ENCODE results near the gene SESN1.
"Not testable (repeated sequence)": the region's sequence is repeated elsewhere in the genome, so short reads cannot be mapped to it uniquely, and the experiment has no call there.

SESN1 gene

GRCh38 chr6:109118337-109118736, 23.7 kb upstream of the SESN1 start:
- TF ChIP-seq ZNF8 (CRISPR knock-in tag; IDR thresholded peaks at IDR 0.05), result no peak
- TF ChIP-seq TCF4 (CRISPR knock-in tag; IDR thresholded peaks at IDR 0.05; ENCODE audit: borderline replicate concordance), result peak; percentile 12; the same call in 1 of the 2 replicates
- ATAC-seq, result no peak

- no peak for ATAC-seq
- TF ChIP-seq CREB5 (CRISPR knock-in tag; IDR thresholded peaks at IDR 0.05; ENCODE audit: low read depth) (no peak), ZNF8 (CRISPR knock-in tag; IDR thresholded peaks at IDR 0.05) (no peak)
Measured at GRCh38 chr6:109117346-109118035, 22.8 kb upstream of the SESN1 start.

- not testable (repeated sequence) for ATAC-seq
Measured at GRCh38 chr6:109112663-109113062, 18.0 kb upstream of the SESN1 start.

GRCh38 chr6:109109663-109110062, 15.0 kb upstream of the SESN1 start:
- not testable (repeated sequence) for ATAC-seq

GRCh38 chr6:109105681-109106080, 11.0 kb upstream of the SESN1 start:
- ATAC-seq, result no peak
- no peak for TF ChIP-seq CSDC2 (CRISPR knock-in tag; IDR thresholded peaks at IDR 0.05)
- no peak for TF ChIP-seq ESRRG (CRISPR knock-in tag; IDR thresholded peaks at IDR 0.05)
- TF ChIP-seq CREB5 (CRISPR knock-in tag; IDR thresholded peaks at IDR 0.05; ENCODE audit: low read depth), result no peak
- TF ChIP-seq ZFP3 (CRISPR knock-in tag; IDR thresholded peaks at IDR 0.05), result no peak
- no peak for TF ChIP-seq SNAI2 (CRISPR knock-in tag; IDR thresholded peaks at IDR 0.05)
- TF ChIP-seq ZFP30 (CRISPR knock-in tag; IDR thresholded peaks at IDR 0.05), result no peak
- TF ChIP-seq PATZ1 (CRISPR knock-in tag; IDR thresholded peaks at IDR 0.05; ENCODE audit: borderline replicate concordance), result no peak
- TF ChIP-seq TOX (CRISPR knock-in tag; IDR thresholded peaks at IDR 0.05; ENCODE audit: borderline replicate concordance), result no peak
- no peak for TF ChIP-seq ZNF565 (CRISPR knock-in tag; conservative IDR thresholded peaks at IDR 0.05; ENCODE audit: low read depth)
- TF ChIP-seq OSR1 (CRISPR knock-in tag; IDR thresholded peaks at IDR 0.05), result no peak
- no peak for TF ChIP-seq BACH2 (CRISPR knock-in tag; IDR thresholded peaks at IDR 0.05; ENCODE audit: borderline replicate concordance)
- TF ChIP-seq ZNF70 (CRISPR knock-in tag; IDR thresholded peaks at IDR 0.05), result no peak
- no peak for TF ChIP-seq GLIS3 (CRISPR knock-in tag; IDR thresholded peaks at IDR 0.05)
- TF ChIP-seq PPARA (CRISPR knock-in tag; IDR thresholded peaks at IDR 0.05; ENCODE audit: borderline replicate concordance), result no peak
- TF ChIP-seq TSHZ2 (CRISPR knock-in tag; IDR thresholded peaks at IDR 0.05), result no peak
- no peak for TF ChIP-seq ARNTL (CRISPR knock-in tag; IDR thresholded peaks at IDR 0.05; ENCODE audit: borderline replicate concordance, low read depth)
- TF ChIP-seq ZNF8 (CRISPR knock-in tag; IDR thresholded peaks at IDR 0.05), result no peak
- no peak for TF ChIP-seq ISL1 (CRISPR knock-in tag; IDR thresholded peaks at IDR 0.05)

More at GRCh38 chr6:109109663-109110062, 15.0 kb upstream of the SESN1 start:
- 0 out of 2 replicates have a peak, but pooled peaks have one; percentile 35 for TF ChIP-seq ZNF8 (CRISPR knock-in tag; IDR thresholded peaks at IDR 0.05)
